Neural cell (in vitro differentiated cells): Measurements from ENCODE around the gene MICAL2. TPM values are rescaled to one million over a fixed set of nuclear protein-coding genes. Genes with fewer than 3 reads are reported as not detected.

Experiments used
- H2AFZ ChIP-seq: fragments of 200-600, 300-800 bp; sonication (generic), shearing (Covaris generic); 2 replicates; pipeline ENCODE4 v1.6.0; 2014; ENCODE audit warnings: low read depth, mild to moderate bottlenecking, antibody characterized with exemption, low read length, moderate library complexity
- H3F3A ChIP-seq: fragments of 200-600 bp; shearing (Covaris generic); 2 replicates; pipeline ENCODE4 v1.6.1; 2016; ENCODE audit warnings: mild to moderate bottlenecking, moderate library complexity, mixed read lengths, antibody characterized with exemption, low read length; ENCODE audit not compliant: insufficient read depth, poor library complexity, severe bottlenecking
- H3K27ac ChIP-seq: fragments of 200-600, 300-800 bp; sonication (generic), shearing (Covaris generic); 2 replicates; pipeline ENCODE4 v1.5.1; 2014; ENCODE audit warnings: mild to moderate bottlenecking, low read length, moderate library complexity
- H3K27me3 ChIP-seq: fragments of 300-800, 200-600 bp; sonication (generic), shearing (Covaris generic); 2 replicates; pipeline ENCODE4 v1.6.0; 2014; ENCODE audit warnings: mild to moderate bottlenecking, low read depth, low read length, moderate library complexity; ENCODE audit not compliant: insufficient read depth
- H3K36me3 ChIP-seq: fragments of 300-800, 200-600 bp; sonication (generic), shearing (Covaris generic); 2 replicates; pipeline ENCODE4 v1.5.1; 2014; ENCODE audit warnings: mild to moderate bottlenecking, antibody characterized with exemption, low read length, moderate library complexity; ENCODE audit not compliant: insufficient read depth
- H3K4me2 ChIP-seq: fragments of 300-800, 200-600 bp; sonication (generic), shearing (Covaris generic); 2 replicates; pipeline ENCODE4 v1.6.0; 2014; ENCODE audit warnings: mild to moderate bottlenecking, low read length
- H3K4me3 ChIP-seq: fragments of 300-800, 200-600 bp; sonication (generic), shearing (Covaris generic); 2 replicates; pipeline ENCODE4 v1.5.1; 2014; ENCODE audit warnings: mild to moderate bottlenecking, low read length, moderate library complexity
- H3K79me2 ChIP-seq: fragments of 200-600 bp; shearing (Covaris generic); replicated peaks from 2 replicates; pipeline ENCODE4 v1.6.0; 2014; ENCODE audit warnings: mild to moderate bottlenecking, low read length, moderate library complexity; ENCODE audit not compliant: insufficient read depth
- H3K9ac ChIP-seq: fragments of 300-800, 200-600 bp; sonication (generic), shearing (Covaris generic); 2 replicates; pipeline ENCODE4 v1.6.1; 2016; ENCODE audit warnings: mild to moderate bottlenecking, low read length, mixed read lengths
- H3K9me2 ChIP-seq: fragments of 200-600 bp; shearing (Covaris generic); 2 replicates; pipeline ENCODE4 v1.6.1; 2016; ENCODE audit warnings: mild to moderate bottlenecking, low read length, mixed read lengths; ENCODE audit not compliant: insufficient read depth
- H3K9me3 ChIP-seq: fragments of 200-600, 300-800 bp; sonication (generic), shearing (Covaris generic); 2 replicates; pipeline ENCODE4 v1.6.1; 2016; ENCODE audit warnings: mild to moderate bottlenecking, mixed run types, low read length, moderate library complexity, mixed read lengths
- H4K20me1 ChIP-seq: fragments of 200-600 bp; shearing (Covaris generic); 2 replicates; pipeline ENCODE4 v1.6.1; 2016; ENCODE audit warnings: mild to moderate bottlenecking, mixed run types; ENCODE audit not compliant: insufficient read depth
- CTCF ChIP-seq: fragments of 450-650 bp; IDR thresholded peaks from 2 replicates; pipeline ENCODE4 v1.5.1; 2014; ENCODE audit warnings: antibody characterized with exemption, mild to moderate bottlenecking, moderate library complexity; ENCODE audit not compliant: poor library complexity, severe bottlenecking
- EP300 ChIP-seq: fragments of 450-650 bp; conservative IDR thresholded peaks from 2 replicates; pipeline ENCODE4 v1.6.1; 2014; ENCODE audit warnings: antibody characterized with exemption, mild to moderate bottlenecking, moderate library complexity; ENCODE audit not compliant: poor library complexity, severe bottlenecking
- EZH2 ChIP-seq: fragments of 200-600, 300-800 bp; shearing (Covaris generic), sonication (generic); IDR thresholded peaks from 2 replicates; pipeline ENCODE4 v1.6.1; 2014; ENCODE audit warnings: antibody characterized with exemption, low read length, borderline replicate concordance, mild to moderate bottlenecking; ENCODE audit not compliant: insufficient read depth, poor library complexity, severe bottlenecking
- MXI1 ChIP-seq: fragments of 450-650 bp; conservative IDR thresholded peaks from 2 replicates; pipeline ENCODE4 v1.6.1; 2014; ENCODE audit warnings: antibody characterized with exemption, mild to moderate bottlenecking; ENCODE audit not compliant: poor library complexity, severe bottlenecking
- POLR2AphosphoS5 ChIP-seq: IDR thresholded peaks from 2 replicates; pipeline ENCODE4 v1.6.1; 2012
- RAD21 ChIP-seq: fragments of 450-650 bp; conservative IDR thresholded peaks from 2 replicates; pipeline ENCODE4 v1.6.1; 2014; ENCODE audit warnings: antibody characterized with exemption, mild to moderate bottlenecking, moderate library complexity
- REST ChIP-seq: IDR thresholded peaks from 2 replicates; pipeline ENCODE4 v1.6.1; 2012; ENCODE audit warnings: borderline replicate concordance
- SMC3 ChIP-seq: fragments of 450-650 bp; conservative IDR thresholded peaks from 2 replicates; pipeline ENCODE4 v1.6.1; 2014; ENCODE audit warnings: antibody characterized with exemption, mild to moderate bottlenecking, moderate library complexity; ENCODE audit not compliant: poor library complexity
- TAF1 ChIP-seq: IDR thresholded peaks from 2 replicates; pipeline ENCODE4 v1.6.1; 2012; ENCODE audit warnings: low read depth
- polyA plus RNA-seq: library from polyadenylated mRNA; depleted of rRNA; stranded (reverse); fragments of >200 nt; gene quantifications from 2 replicates; pipeline ENCODE4 v1.2.3, GENCODE V29; 2014

Gene MICAL2
- polyA plus RNA-seq, 1 donor from 2014 or later = 2.2 TPM

- H3K4me3 ChIP-seq = no peak overlapping the region
- no peaks in the 10 kb centered on the region for H3K27me3 ChIP-seq
- no peak overlapping the region for H3K27ac ChIP-seq
- H3K79me2 ChIP-seq = no peaks in the 10 kb centered on the region
- no peaks in the 10 kb centered on the region for H3K36me3 ChIP-seq
- TF ChIP-seq CTCF (no peak), EP300 (no peak)
- H3K9ac ChIP-seq = no peak overlapping the region
- no peaks in the 10 kb centered on the region for H3K9me3 ChIP-seq
- H3K9me2 ChIP-seq = no peaks in the 10 kb centered on the region
- no peak overlapping the region for H3K4me2 ChIP-seq
- H4K20me1 ChIP-seq = no peaks in the 10 kb centered on the region
- H2AFZ ChIP-seq = no peak overlapping the region
- no peaks in the 10 kb centered on the region for H3F3A ChIP-seq
Observed at GRCh38 chr11:12126344-12127019, 16.1 kb downstream of the MICAL2 start.

- H3K27me3 ChIP-seq = no peaks in the 10 kb centered on the region
- no peak overlapping the region for H3K27ac ChIP-seq
- H3K4me2 ChIP-seq = no peak overlapping the region
- no peaks in the 10 kb centered on the region for H3K36me3 ChIP-seq
- no peak overlapping the region for H3K4me3 ChIP-seq
- H2AFZ ChIP-seq = no peak overlapping the region
- TF ChIP-seq EZH2 = no peak
- no peak for TF ChIP-seq TAF1
- no peak for TF ChIP-seq RAD21
- TF ChIP-seq EP300 = no peak
- H3K9ac ChIP-seq = no peak overlapping the region
- no peaks in the 10 kb centered on the region for H4K20me1 ChIP-seq
- H3K9me3 ChIP-seq = no peaks in the 10 kb centered on the region
- H3F3A ChIP-seq = no peaks in the 10 kb centered on the region
- H3K9me2 ChIP-seq = no peaks in the 10 kb centered on the region
- H3K79me2 ChIP-seq = no peaks in the 10 kb centered on the region
Observed at GRCh38 chr11:12127206-12127898, 17.0 kb downstream of the MICAL2 start.

GRCh38 chr11:12128301-12128751 lies 17.9 kb downstream of the MICAL2 start:
- Histone ChIP-seq H3K9ac (no peak overlapping the region), H3F3A (no peaks in the 10 kb centered on the region), H2AFZ (no peak overlapping the region), H3K4me2 (no peak overlapping the region), H3K27ac (no peak overlapping the region), H3K36me3 (no peaks in the 10 kb centered on the region), H3K9me2 (no peaks in the 10 kb centered on the region), H4K20me1 (no peaks in the 10 kb centered on the region), H3K9me3 (no peaks in the 10 kb centered on the region), H3K79me2 (no peaks in the 10 kb centered on the region), H3K27me3 (no peaks in the 10 kb centered on the region), H3K4me3 (no peak overlapping the region)
- TF ChIP-seq EZH2 (no peak), TAF1 (no peak), SMC3 (no peak), EP300 (no peak), POLR2AphosphoS5 (no peak), CTCF (no peak), REST (no peak), MXI1 (no peak), RAD21 (no peak)
